A549 (cell line): ENCODE data around the gene NELFA. TPM values are rescaled to one million over a fixed set of nuclear protein-coding genes. Genes with fewer than 3 reads are reported as not detected.

ENCODE experiments used
- ATAC-seq, 2 experiments: fragments of 200-7000 bp in 1 of 2; fragments of >200 bp in 1 of 2; cut with Nextera tagmentation in 1 of 2; cut with Tn5 transposase in 1 of 2; 3 replicates each; pipeline versions ENCODE4 v1.8.0 to v1.9.1; 2018 to 2020; ENCODE audit warnings: mild to moderate bottlenecking in 1 of 2, moderate library complexity in 1 of 2
- CTCF ChIA-PET: fragments of 300-600 bp; sonication (Branson Sonifier 250); formaldehyde crosslinking; extraction: SDS; loops from one replicate; lab custom pipeline; 2021; ENCODE audit warnings: antibody characterized with exemption, inconsistent platforms; lab: Yijun Ruan, JAX
- POLR2A ChIA-PET: fragments of 350-600 bp; formaldehyde crosslinking; extraction: SDS; loops from one replicate; lab custom pipeline; 2021; ENCODE audit warnings: antibody characterized with exemption, inconsistent platforms; lab: Yijun Ruan, JAX
- DNase-seq, 2 experiments: peaks; one replicate each; pipeline versions ENCODE4 v3.0.0 to v3.0.0-alpha.2; 2011 to 2016; ENCODE audit warnings: low read depth in 1 of 2, low spot score in 1 of 2
- FAIRE-seq: peaks from 2 replicates; lab custom pipeline; 2011; peaks lifted over from hg19 to GRCh38; lab: Jason Lieb, UNC
- H3K27ac ChIP-seq, 2 experiments: fragments of >200 bp; sonication (Bioruptor Twin); formaldehyde crosslinking; 3 replicates each; pipeline ENCODE4 v1.5.1; 2016 to 2017
- H3K4me1 ChIP-seq: fragments of >200 bp; sonication (Bioruptor Twin); formaldehyde crosslinking; 3 replicates; pipeline ENCODE4 v1.6.1; 2016
- H3K4me2 ChIP-seq: fragments of >200 bp; sonication (Bioruptor Twin); formaldehyde crosslinking; 3 replicates; pipeline ENCODE4 v1.6.1; 2016
- H3K4me3 ChIP-seq: fragments of >200 bp; sonication (Bioruptor Twin); formaldehyde crosslinking; 3 replicates; pipeline ENCODE4 v1.5.1; 2016
- H3K9me3 ChIP-seq: fragments of >200 bp; sonication (Bioruptor Twin); formaldehyde crosslinking; 3 replicates; pipeline ENCODE4 v1.6.1; 2016
- BHLHE40 ChIP-seq: IDR thresholded peaks from 2 replicates; pipeline ENCODE4 v1.6.1; 2012; ENCODE audit warnings: low read depth, low read length, inconsistent platforms
- CBX2 ChIP-seq: fragments of 200-600 bp; sonication (generic); IDR thresholded peaks from 2 replicates; pipeline ENCODE4 v1.6.1; 2016; ENCODE audit warnings: low read depth, mild to moderate bottlenecking, borderline replicate concordance
- CHD2 ChIP-seq: fragments of 150-350 bp; IDR thresholded peaks from 2 replicates; pipeline ENCODE4 v1.6.1; 2014; ENCODE audit warnings: low read length; ENCODE audit not compliant: partially characterized antibody
- CHD4 ChIP-seq: fragments of 200-600 bp; sonication (generic); IDR thresholded peaks from 2 replicates; pipeline ENCODE4 v1.6.1; 2016; ENCODE audit warnings: antibody characterized with exemption, mild to moderate bottlenecking, borderline replicate concordance
- EHF ChIP-seq: fragments of 250-450 bp; sonication (Bioruptor Pico); IDR thresholded peaks from 2 replicates; pipeline ENCODE4 v1.5.0; 2020; ENCODE audit warnings: mild to moderate bottlenecking
- FOSB ChIP-seq: fragments of 250-450 bp; sonication (Bioruptor Pico); IDR thresholded peaks from 2 replicates; pipeline ENCODE4 v1.5.0; 2020; ENCODE audit warnings: mild to moderate bottlenecking, moderate library complexity
- FOSL2 ChIP-seq, 2 experiments: fragments of 450-650 bp in 1 of 2; fragments of >200 bp in 1 of 2; sonication (Bioruptor Twin) in 1 of 2; formaldehyde crosslinking; IDR thresholded peaks; 2 replicates each; pipeline versions ENCODE4 v1.5.0 to v1.6.1; 2016 to 2020; ENCODE audit warnings: mild to moderate bottlenecking in 1 of 2, moderate library complexity in 1 of 2
- FOXS1 ChIP-seq: fragments of 250-450 bp; sonication (Bioruptor Pico); IDR thresholded peaks from 2 replicates; pipeline ENCODE4 v1.5.0; 2020; ENCODE audit warnings: mild to moderate bottlenecking, moderate library complexity
- HOXB13 ChIP-seq: fragments of 250-450 bp; sonication (Bioruptor Pico); IDR thresholded peaks from 2 replicates; pipeline ENCODE4 v1.5.0; 2020; ENCODE audit warnings: low read depth, mild to moderate bottlenecking, moderate library complexity
- JUN ChIP-seq, 2 experiments: fragments of >200 bp; sonication (Bioruptor Twin); formaldehyde crosslinking; IDR thresholded peaks; 2 replicates in 1 of 2; 3 replicates in 1 of 2; pipeline ENCODE4 v1.6.1; 2016 to 2017
- JUNB ChIP-seq: fragments of >200 bp; sonication (Bioruptor Twin); formaldehyde crosslinking; IDR thresholded peaks from 2 replicates; pipeline ENCODE4 v1.6.1; 2016
- KDM5A ChIP-seq: fragments of 200-600 bp; sonication (generic); IDR thresholded peaks from 2 replicates; pipeline ENCODE4 v1.6.1; 2016; ENCODE audit warnings: antibody characterized with exemption, mild to moderate bottlenecking
- MAFK ChIP-seq: fragments of 450-650 bp; IDR thresholded peaks from 2 replicates; pipeline ENCODE4 v1.6.1; 2014; ENCODE audit not compliant: partially characterized antibody
- MAZ ChIP-seq: fragments of 150-350 bp; IDR thresholded peaks from 2 replicates; pipeline ENCODE4 v1.6.1; 2014; ENCODE audit warnings: antibody characterized with exemption, low read depth, low read length, borderline replicate concordance
- PHF8 ChIP-seq: fragments of 200-600 bp; sonication (generic); IDR thresholded peaks from 2 replicates; pipeline ENCODE4 v1.6.1; 2016; ENCODE audit warnings: low read depth, mild to moderate bottlenecking, antibody characterized with exemption, moderate library complexity, borderline replicate concordance
- POLR2A ChIP-seq: IDR thresholded peaks from 2 replicates; pipeline ENCODE4 v1.6.1; 2012; ENCODE audit warnings: mild to moderate bottlenecking, low read length
- RAD21 ChIP-seq, 2 experiments: fragments of >200 bp in 1 of 2; sonication (Bioruptor Twin) in 1 of 2; formaldehyde crosslinking in 1 of 2; IDR thresholded peaks in 1 of 2; conservative IDR thresholded peaks in 1 of 2; 2 replicates in 1 of 2; 3 replicates in 1 of 2; pipeline ENCODE4 v1.6.1; 2012 to 2018; ENCODE audit warnings: inconsistent platforms in 1 of 2
- RCOR1 ChIP-seq: fragments of 150-350 bp; IDR thresholded peaks from 2 replicates; pipeline ENCODE4 v1.6.1; 2014; ENCODE audit warnings: antibody characterized with exemption, low read length, low read depth
- RFX5 ChIP-seq: fragments of 450-650 bp; IDR thresholded peaks from 2 replicates; pipeline ENCODE4 v1.7.1; 2014; ENCODE audit warnings: antibody characterized with exemption, mild to moderate bottlenecking, moderate library complexity
- SREBF2 ChIP-seq: fragments of 450-650 bp; IDR thresholded peaks from 2 replicates; pipeline ENCODE4 v1.6.1; 2014; ENCODE audit warnings: mild to moderate bottlenecking, moderate library complexity
- TFCP2L1 ChIP-seq: fragments of 250-450 bp; sonication (Bioruptor Pico); IDR thresholded peaks from 2 replicates; pipeline ENCODE4 v1.5.0; 2021; ENCODE audit warnings: mild to moderate bottlenecking
- TP53 ChIP-seq: fragments of 250-450 bp; sonication (Bioruptor Pico); IDR thresholded peaks from 2 replicates; pipeline ENCODE4 v1.5.0; 2021; ENCODE audit warnings: mild to moderate bottlenecking, moderate library complexity
- WGBS: methylation state at CpG from one replicate; pipeline ENCODE4 v1.1.6; 2017; ENCODE audit errors: missing lambda C conversion rate; 5-methylcytosine and 5-hydroxymethylcytosine counted together
- polyA plus RNA-seq, 4 experiments: library from polyadenylated mRNA; depleted of rRNA in 3 of 4; stranded (reverse); fragments of >200 nt; fragmentation: RNase III in 1 of 4; extraction: RNeasy Plus Mini Kit Qiagen cat#74134 plus additional on column Dnase treatment in 1 of 4; gene quantifications; 2 replicates in 3 of 4; 3 replicates in 1 of 4; pipeline ENCODE4 v1.2.3, GENCODE V29; 2011 to 2017
- TF ChIP-seq, protein P1 (sequence below): fragments of >200 bp; sonication (Bioruptor Twin); formaldehyde crosslinking; IDR thresholded peaks from 3 replicates; pipeline ENCODE4 v1.5.1; 2016
- TF ChIP-seq, protein P2 (sequence below): fragments of 250-450 bp; sonication (Bioruptor Pico); IDR thresholded peaks from 2 replicates; pipeline ENCODE4 v1.5.0; 2020; ENCODE audit warnings: low read depth, mild to moderate bottlenecking, moderate library complexity
- TF ChIP-seq, protein P3 (sequence below): fragments of 250-450 bp; sonication (Bioruptor Pico); IDR thresholded peaks from 2 replicates; pipeline ENCODE4 v1.5.0; 2021; ENCODE audit warnings: mild to moderate bottlenecking, moderate library complexity, borderline replicate concordance
- TF ChIP-seq, protein P4 (sequence below): fragments of 150-350 bp; IDR thresholded peaks from 2 replicates; pipeline ENCODE4 v1.6.1; 2014; ENCODE audit warnings: low read depth, mild to moderate bottlenecking, low read length
- TF ChIP-seq, protein P5 (sequence below): fragments of 450-650 bp; IDR thresholded peaks from 2 replicates; pipeline ENCODE4 v1.6.1; 2014; ENCODE audit warnings: antibody characterized with exemption
- TF ChIP-seq, protein P6 (sequence below): fragments of >200 bp; sonication (Bioruptor Twin); formaldehyde crosslinking; IDR thresholded peaks from 3 replicates; pipeline ENCODE4 v1.6.1; 2016

NELFA gene
- polyA plus RNA-seq, 2 of the 4 experiments (the other 2 are of a cell fraction): 11.1 to 18.3 TPM

DNA sequence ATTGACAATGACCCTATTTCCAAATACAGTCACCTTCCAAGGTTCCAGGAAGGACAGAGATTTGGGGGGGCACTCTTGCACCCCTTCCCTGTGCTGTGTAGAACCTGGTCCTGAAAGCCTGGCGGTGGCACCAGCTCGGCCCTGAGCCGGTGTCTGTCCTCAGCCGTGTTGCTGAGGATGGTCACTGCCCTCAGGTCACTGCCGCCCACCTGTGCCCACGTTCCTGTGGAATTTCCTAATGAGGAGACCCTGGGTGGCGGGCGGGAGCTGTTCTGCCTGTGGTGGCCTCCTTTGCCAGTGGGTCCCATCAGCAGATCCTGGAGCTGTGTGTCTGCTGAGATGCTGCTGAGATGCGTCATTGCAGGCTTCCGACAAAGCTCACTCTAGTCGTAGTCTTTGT lies 32.9 kb downstream of the NELFA start:
- 93% methylated on average over 10 of the region's 11 CpGs for WGBS
- Histone ChIP-seq H3K4me3 (no peak overlapping the region), H3K4me2 (no peak overlapping the region), H3K4me1 (no peaks in the 10 kb centered on the region), H3K9me3 (no peaks in the 10 kb centered on the region), H3K27ac (no peak overlapping the region)
- ChIA-PET CTCF (no interaction called here), POLR2A (no interaction called here)
- TF ChIP-seq EHF (CRISPR knock-in tag): no peak
- no peak for TF ChIP-seq CBX2
- TF ChIP-seq JUN (IDR thresholded peaks at IDR 0.05): no peak
- no peak for ATAC-seq
- FAIRE-seq: no peak
- no peak for DNase-seq

DNA sequence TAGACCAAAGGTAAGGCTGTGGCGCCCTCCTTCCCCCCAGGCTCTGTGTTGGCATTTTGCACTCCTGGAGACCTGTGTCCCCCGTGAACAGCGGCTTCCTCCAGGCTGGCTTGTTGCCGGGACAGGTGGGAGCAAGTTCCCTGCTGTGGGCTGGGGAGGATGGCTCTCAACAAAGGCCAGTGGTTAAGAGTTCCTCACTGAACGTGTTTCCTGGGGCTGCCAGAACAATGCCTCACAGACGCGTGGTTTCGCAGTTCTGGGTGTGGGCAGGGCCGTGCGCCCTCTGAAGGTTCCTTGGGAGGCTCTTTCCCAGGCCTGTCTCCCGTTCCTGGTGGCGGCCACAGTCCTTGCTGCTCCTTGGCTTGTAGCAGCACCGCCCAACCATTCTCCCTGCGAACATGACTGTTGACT lies 33.4 kb downstream of the NELFA start:
- CTCF ChIA-PET: interaction anchor here (0.6 kb wide), 1 partner anchor 35 kb away, joined by 4 read pairs; no protein-coding TSS in a partner anchor
- WGBS: 95% methylated on average over 10 of the region's 14 CpGs
- Histone ChIP-seq H3K4me3 (no peak overlapping the region), H3K4me1 (no peaks in the 10 kb centered on the region), H3K27ac (no peak overlapping the region)
- no peak for FAIRE-seq
- DNase-seq: no peak
- no peak for TF ChIP-seq FOXS1
- no peak for TF ChIP-seq FOSB (CRISPR knock-in tag)
- no peak for TF ChIP-seq POLR2A
- TF ChIP-seq, protein P1, sequence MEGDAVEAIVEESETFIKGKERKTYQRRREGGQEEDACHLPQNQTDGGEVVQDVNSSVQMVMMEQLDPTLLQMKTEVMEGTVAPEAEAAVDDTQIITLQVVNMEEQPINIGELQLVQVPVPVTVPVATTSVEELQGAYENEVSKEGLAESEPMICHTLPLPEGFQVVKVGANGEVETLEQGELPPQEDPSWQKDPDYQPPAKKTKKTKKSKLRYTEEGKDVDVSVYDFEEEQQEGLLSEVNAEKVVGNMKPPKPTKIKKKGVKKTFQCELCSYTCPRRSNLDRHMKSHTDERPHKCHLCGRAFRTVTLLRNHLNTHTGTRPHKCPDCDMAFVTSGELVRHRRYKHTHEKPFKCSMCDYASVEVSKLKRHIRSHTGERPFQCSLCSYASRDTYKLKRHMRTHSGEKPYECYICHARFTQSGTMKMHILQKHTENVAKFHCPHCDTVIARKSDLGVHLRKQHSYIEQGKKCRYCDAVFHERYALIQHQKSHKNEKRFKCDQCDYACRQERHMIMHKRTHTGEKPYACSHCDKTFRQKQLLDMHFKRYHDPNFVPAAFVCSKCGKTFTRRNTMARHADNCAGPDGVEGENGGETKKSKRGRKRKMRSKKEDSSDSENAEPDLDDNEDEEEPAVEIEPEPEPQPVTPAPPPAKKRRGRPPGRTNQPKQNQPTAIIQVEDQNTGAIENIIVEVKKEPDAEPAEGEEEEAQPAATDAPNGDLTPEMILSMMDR: no peak
- TF ChIP-seq RCOR1: no peak
- TF ChIP-seq BHLHE40: no peak
- TF ChIP-seq PHF8: no peak
- TF ChIP-seq, protein P2, sequence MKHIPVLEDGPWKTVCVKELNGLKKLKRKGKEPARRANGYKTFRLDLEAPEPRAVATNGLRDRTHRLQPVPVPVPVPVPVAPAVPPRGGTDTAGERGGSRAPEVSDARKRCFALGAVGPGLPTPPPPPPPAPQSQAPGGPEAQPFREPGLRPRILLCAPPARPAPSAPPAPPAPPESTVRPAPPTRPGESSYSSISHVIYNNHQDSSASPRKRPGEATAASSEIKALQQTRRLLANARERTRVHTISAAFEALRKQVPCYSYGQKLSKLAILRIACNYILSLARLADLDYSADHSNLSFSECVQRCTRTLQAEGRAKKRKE (CRISPR knock-in tag): no peak
- TF ChIP-seq, all 56 proteins: peak for 0
- Histone ChIP-seq H3K9me3 (no peaks in the 10 kb centered on the region), H3K4me2 (no peak overlapping the region)
- POLR2A ChIA-PET: no interaction called here
- no peak for ATAC-seq

DNA sequence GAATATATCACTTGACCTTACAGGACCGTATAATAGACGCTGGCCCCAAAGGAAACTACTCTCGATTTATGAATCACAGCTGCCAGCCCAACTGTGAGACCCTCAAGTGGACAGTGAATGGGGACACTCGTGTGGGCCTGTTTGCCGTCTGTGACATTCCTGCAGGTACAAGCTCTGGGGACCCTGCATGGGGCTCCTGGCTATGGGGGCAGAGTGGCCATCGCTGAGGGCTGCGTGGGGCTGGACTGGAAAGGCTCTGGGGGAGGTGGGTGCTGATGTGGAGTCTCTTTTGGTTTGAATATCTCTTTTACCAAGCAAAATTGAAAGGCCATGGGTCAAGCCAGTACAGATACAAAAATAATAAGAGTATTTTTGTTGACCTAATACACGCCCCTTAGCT lies 33.9 kb downstream of the NELFA start:
- ChIA-PET POLR2A (no interaction called here), CTCF (interaction anchor here (0.6 kb wide), 1 partner anchor 36 kb away, joined by 4 read pairs; no protein-coding TSS in a partner anchor)
- ATAC-seq (no peak), DNase-seq (no peak), FAIRE-seq (no peak)
- no peaks in the 10 kb centered on the region for H3K4me1 ChIP-seq
- H3K27ac ChIP-seq: no peak overlapping the region
- H3K4me2 ChIP-seq: no peak overlapping the region
- no peaks in the 10 kb centered on the region for H3K9me3 ChIP-seq
- H3K4me3 ChIP-seq: no peak overlapping the region
- WGBS: 93% methylated on average over 7 of the region's 8 CpGs
- TF ChIP-seq FOXS1: no peak
- TF ChIP-seq RAD21 (conservative IDR thresholded peaks at IDR 0.05 in 1 of 2, IDR thresholded peaks at IDR 0.05 in 1 of 2): no peak
- TF ChIP-seq CHD2: no peak
- TF ChIP-seq TP53 (CRISPR knock-in tag): no peak
- no peak for TF ChIP-seq TFCP2L1 (CRISPR knock-in tag)
- TF ChIP-seq, protein P3, sequence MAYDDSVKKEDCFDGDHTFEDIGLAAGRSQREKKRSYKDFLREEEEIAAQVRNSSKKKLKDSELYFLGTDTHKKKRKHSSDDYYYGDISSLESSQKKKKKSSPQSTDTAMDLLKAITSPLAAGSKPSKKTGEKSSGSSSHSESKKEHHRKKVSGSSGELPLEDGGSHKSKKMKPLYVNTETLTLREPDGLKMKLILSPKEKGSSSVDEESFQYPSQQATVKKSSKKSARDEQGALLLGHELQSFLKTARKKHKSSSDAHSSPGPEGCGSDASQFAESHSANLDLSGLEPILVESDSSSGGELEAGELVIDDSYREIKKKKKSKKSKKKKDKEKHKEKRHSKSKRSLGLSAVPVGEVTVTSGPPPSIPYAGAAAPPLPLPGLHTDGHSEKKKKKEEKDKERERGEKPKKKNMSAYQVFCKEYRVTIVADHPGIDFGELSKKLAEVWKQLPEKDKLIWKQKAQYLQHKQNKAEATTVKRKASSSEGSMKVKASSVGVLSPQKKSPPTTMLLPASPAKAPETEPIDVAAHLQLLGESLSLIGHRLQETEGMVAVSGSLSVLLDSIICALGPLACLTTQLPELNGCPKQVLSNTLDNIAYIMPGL (CRISPR knock-in tag): no peak
- no peak for TF ChIP-seq HOXB13 (CRISPR knock-in tag)
- TF ChIP-seq JUNB: no peak
- no peak for TF ChIP-seq MAZ
- no peak for TF ChIP-seq BHLHE40
- TF ChIP-seq MAFK: no peak
- TF ChIP-seq, protein P4, sequence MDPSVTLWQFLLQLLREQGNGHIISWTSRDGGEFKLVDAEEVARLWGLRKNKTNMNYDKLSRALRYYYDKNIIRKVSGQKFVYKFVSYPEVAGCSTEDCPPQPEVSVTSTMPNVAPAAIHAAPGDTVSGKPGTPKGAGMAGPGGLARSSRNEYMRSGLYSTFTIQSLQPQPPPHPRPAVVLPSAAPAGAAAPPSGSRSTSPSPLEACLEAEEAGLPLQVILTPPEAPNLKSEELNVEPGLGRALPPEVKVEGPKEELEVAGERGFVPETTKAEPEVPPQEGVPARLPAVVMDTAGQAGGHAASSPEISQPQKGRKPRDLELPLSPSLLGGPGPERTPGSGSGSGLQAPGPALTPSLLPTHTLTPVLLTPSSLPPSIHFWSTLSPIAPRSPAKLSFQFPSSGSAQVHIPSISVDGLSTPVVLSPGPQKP: no peak
- TF ChIP-seq, protein P5, sequence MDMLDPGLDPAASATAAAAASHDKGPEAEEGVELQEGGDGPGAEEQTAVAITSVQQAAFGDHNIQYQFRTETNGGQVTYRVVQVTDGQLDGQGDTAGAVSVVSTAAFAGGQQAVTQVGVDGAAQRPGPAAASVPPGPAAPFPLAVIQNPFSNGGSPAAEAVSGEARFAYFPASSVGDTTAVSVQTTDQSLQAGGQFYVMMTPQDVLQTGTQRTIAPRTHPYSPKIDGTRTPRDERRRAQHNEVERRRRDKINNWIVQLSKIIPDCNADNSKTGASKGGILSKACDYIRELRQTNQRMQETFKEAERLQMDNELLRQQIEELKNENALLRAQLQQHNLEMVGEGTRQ: no peak
- no peak for TF ChIP-seq FOSL2 (IDR thresholded peaks at IDR 0.05)
- no peak for TF ChIP-seq FOSL2 (CRISPR knock-in tag; IDR thresholded peaks at IDR 0.05)
- no peak for TF ChIP-seq SREBF2
- no peak for TF ChIP-seq RFX5
- TF ChIP-seq, protein P6, sequence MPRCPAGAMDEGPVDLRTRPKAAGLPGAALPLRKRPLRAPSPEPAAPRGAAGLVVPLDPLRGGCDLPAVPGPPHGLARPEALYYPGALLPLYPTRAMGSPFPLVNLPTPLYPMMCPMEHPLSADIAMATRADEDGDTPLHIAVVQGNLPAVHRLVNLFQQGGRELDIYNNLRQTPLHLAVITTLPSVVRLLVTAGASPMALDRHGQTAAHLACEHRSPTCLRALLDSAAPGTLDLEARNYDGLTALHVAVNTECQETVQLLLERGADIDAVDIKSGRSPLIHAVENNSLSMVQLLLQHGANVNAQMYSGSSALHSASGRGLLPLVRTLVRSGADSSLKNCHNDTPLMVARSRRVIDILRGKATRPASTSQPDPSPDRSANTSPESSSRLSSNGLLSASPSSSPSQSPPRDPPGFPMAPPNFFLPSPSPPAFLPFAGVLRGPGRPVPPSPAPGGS: no peak
- no peak for TF ChIP-seq KDM5A
- no peak for TF ChIP-seq CHD4
